Measurements from ENCODE around the gene CORO6. TPM values are rescaled to one million over a fixed set of nuclear protein-coding genes. Genes with fewer than 3 reads are reported as not detected.

The CORO6 gene
- total and polyA plus RNA-seq, 2 of the 13 experiments (the other 11 are each of a cell fraction or from before 2014, with no cell fraction given) = 0.42 to 0.82 TPM

GRCh38 chr17:29617125-29617480 lies 5.6 kb downstream of the CORO6 start (continued):
- TF ChIP-seq SALL2 (CRISPR knock-in tag; IDR thresholded peaks at IDR 0.05) (peak; percentile 21; the same call in 1 of the 2 replicates), HOMEZ (CRISPR knock-in tag; IDR thresholded peaks at IDR 0.05; ENCODE audit: low read depth) (peak; percentile 21; the same call in 1 of the 2 replicates), MAZ (IDR thresholded peaks at IDR 0.05; ENCODE audit: borderline replicate concordance, low read depth, low read length) (peak; percentile 55; the same call in 1 of the 2 replicates), MAZ (CRISPR knock-in tag; IDR thresholded peaks at IDR 0.05; ENCODE audit: low read depth) (0 out of 2 replicates have a peak, but pooled peaks have one; percentile 43), MYC (CRISPR knock-in tag; IDR thresholded peaks at IDR 0.05; ENCODE audit: borderline replicate concordance) (peak; percentile 50; the same call in 1 of the 2 replicates), NCOR1 (IDR thresholded peaks at IDR 0.05; ENCODE audit: borderline replicate concordance, low read length) (no peak), ZSCAN29 (CRISPR knock-in tag; conservative IDR thresholded peaks at IDR 0.05) (no peak), GATAD2A (CRISPR knock-in tag; IDR thresholded peaks at IDR 0.05) (peak; percentile 26; the same call in 1 of the 2 replicates), ZNF891 (CRISPR knock-in tag; IDR thresholded peaks at IDR 0.05) (0 out of 2 replicates have a peak, but pooled peaks have one; percentile 11), CSRNP1 (CRISPR knock-in tag; IDR thresholded peaks at IDR 0.05) (no peak), MXI1 (IDR thresholded peaks at IDR 0.05; ENCODE audit: borderline replicate concordance, low read depth, low read length) (peak; percentile 64; the same call in 1 of the 3 replicates), MEF2D (CRISPR knock-in tag; IDR thresholded peaks at IDR 0.05) (0 out of 2 replicates have a peak, but pooled peaks have one; percentile 50), ZNF615 (CRISPR knock-in tag; IDR thresholded peaks at IDR 0.05; ENCODE audit: borderline replicate concordance) (0 out of 2 replicates have a peak, but pooled peaks have one; percentile 38), SP4 (CRISPR knock-in tag; IDR thresholded peaks at IDR 0.05) (peak; percentile 48; the same call in 1 of the 2 replicates), GZF1 (CRISPR knock-in tag; IDR thresholded peaks at IDR 0.05) (0 out of 2 replicates have a peak, but pooled peaks have one; percentile 42), HIC2 (CRISPR knock-in tag; IDR thresholded peaks at IDR 0.05; ENCODE audit: low read depth) (peak; percentile 58), ZNF12 (CRISPR knock-in tag; IDR thresholded peaks at IDR 0.05) (0 out of 2 replicates have a peak, but pooled peaks have one; percentile 24), TFDP1 (CRISPR knock-in tag; IDR thresholded peaks at IDR 0.05; ENCODE audit: borderline replicate concordance) (peak; percentile 64; the same call in 1 of the 2 replicates), SNAPC5 (CRISPR knock-in tag; IDR thresholded peaks at IDR 0.05; ENCODE audit: borderline replicate concordance) (no peak), ZNF782 (CRISPR knock-in tag; IDR thresholded peaks at IDR 0.05; ENCODE audit: borderline replicate concordance) (no peak), ZNF350 (CRISPR knock-in tag; IDR thresholded peaks at IDR 0.05; ENCODE audit: borderline replicate concordance, low read depth) (no peak), ETV6 (CRISPR knock-in tag; conservative IDR thresholded peaks at IDR 0.05) (0 out of 2 replicates have a peak, but pooled peaks have one; percentile 12), HNRNPL (IDR thresholded peaks at IDR 0.05; ENCODE audit: low read depth, low read length) (peak; percentile 94), STAG1 (CRISPR knock-in tag; IDR thresholded peaks at IDR 0.05) (peak; percentile 51), HDAC1 (CRISPR knock-in tag; IDR thresholded peaks at IDR 0.05) (peak; percentile 57)
